H9 (cell line): ENCODE measurements around the gene NIFK. TPM values are rescaled to one million over a fixed set of nuclear protein-coding genes. Genes with fewer than 3 reads are reported as not detected.

ENCODE experiments used
- DNase-seq: peaks from one replicate; pipeline ENCODE4 v3.0.0-alpha.2; 2017
- H2AFZ ChIP-seq: one replicate; pipeline ENCODE4 v1.6.1; 2013; ENCODE audit warnings: mild to moderate bottlenecking, low read length, control low read depth, moderate library complexity
- H2AK5ac ChIP-seq: 2 replicates; pipeline ENCODE4 v1.6.1; 2013; ENCODE audit warnings: low read length, control low read depth, mixed read lengths; ENCODE audit not compliant: insufficient read length
- H2BK120ac ChIP-seq: one replicate; pipeline ENCODE4 v1.6.1; 2013; ENCODE audit warnings: low read depth, mild to moderate bottlenecking, low read length, control low read depth, inconsistent platforms; ENCODE audit not compliant: poor library complexity, severe bottlenecking
- H2BK12ac ChIP-seq: 2 replicates; pipeline ENCODE4 v1.6.1; 2013; ENCODE audit warnings: low read length, control low read depth, mixed read lengths, low read depth; ENCODE audit not compliant: insufficient read length
- H2BK15ac ChIP-seq: 2 replicates; pipeline ENCODE4 v1.6.1; 2013; ENCODE audit warnings: low read depth, low read length, control low read depth
- H2BK20ac ChIP-seq: one replicate; pipeline ENCODE4 v1.6.1; 2013; ENCODE audit warnings: low read depth, mild to moderate bottlenecking, low read length, control low read depth, inconsistent platforms; ENCODE audit not compliant: poor library complexity, severe bottlenecking
- H2BK5ac ChIP-seq: 2 replicates; pipeline ENCODE4 v1.6.1; 2013; ENCODE audit warnings: low read length, control low read depth, mixed read lengths; ENCODE audit not compliant: insufficient read length
- H3K14ac ChIP-seq: 2 replicates; pipeline ENCODE4 v1.6.1; 2013; ENCODE audit warnings: low read length, control low read depth; ENCODE audit not compliant: insufficient read depth
- H3K18ac ChIP-seq: 2 replicates; pipeline ENCODE4 v1.6.1; 2013; ENCODE audit warnings: low read depth, mild to moderate bottlenecking, mixed read lengths, low read length, control low read depth; ENCODE audit not compliant: insufficient read length
- H3K23ac ChIP-seq: 2 replicates; pipeline ENCODE4 v1.6.1; 2013; ENCODE audit warnings: low read length, control low read depth, mixed read lengths, low read depth; ENCODE audit not compliant: insufficient read length
- H3K23me2 ChIP-seq: 2 replicates; pipeline ENCODE4 v1.6.1; 2013; ENCODE audit warnings: low read depth, mild to moderate bottlenecking, mixed read lengths, low read length, control low read depth; ENCODE audit not compliant: insufficient read length, poor library complexity, severe bottlenecking
- H3K27ac ChIP-seq: 2 replicates; pipeline ENCODE4 v1.5.1; 2013; ENCODE audit warnings: low read length, control low read depth, mixed read lengths, low read depth; ENCODE audit not compliant: insufficient read length
- H3K27me3 ChIP-seq: 2 replicates; pipeline ENCODE4 v1.6.1; 2013; ENCODE audit warnings: low read length, control low read depth, inconsistent platforms; ENCODE audit not compliant: insufficient read depth
- H3K4ac ChIP-seq: 2 replicates; pipeline ENCODE4 v1.6.1; 2013; ENCODE audit warnings: low read depth, mild to moderate bottlenecking, control low read depth, inconsistent platforms, low read length, moderate library complexity
- H3K4me1 ChIP-seq: 2 replicates; pipeline ENCODE4 v1.6.1; 2013; ENCODE audit warnings: low read length, control low read depth, inconsistent platforms; ENCODE audit not compliant: insufficient read depth
- H3K4me2 ChIP-seq: 2 replicates; pipeline ENCODE4 v1.6.1; 2013; ENCODE audit warnings: low read length, control low read depth, mixed read lengths; ENCODE audit not compliant: insufficient read length, insufficient read depth
- H3K56ac ChIP-seq: 2 replicates; pipeline ENCODE4 v1.6.1; 2013; ENCODE audit warnings: low read depth, mild to moderate bottlenecking, mixed read lengths, low read length, control low read depth; ENCODE audit not compliant: insufficient read length
- H3K79me1 ChIP-seq: 2 replicates; pipeline ENCODE4 v1.6.1; 2013; ENCODE audit warnings: low read depth, mild to moderate bottlenecking, moderate library complexity, low read length, control low read depth, inconsistent platforms; ENCODE audit not compliant: insufficient read depth, poor library complexity, severe bottlenecking
- H3K79me2 ChIP-seq: 2 replicates; pipeline ENCODE4 v1.6.1; 2013; ENCODE audit warnings: low read length, control low read depth, inconsistent platforms; ENCODE audit not compliant: insufficient read depth
- H3K9ac ChIP-seq: 2 replicates; pipeline ENCODE4 v1.6.1; 2013; ENCODE audit warnings: low read length, control low read depth, mixed read lengths; ENCODE audit not compliant: insufficient read length; ENCODE audit errors: extremely low read depth
- H3K9me3 ChIP-seq: one replicate; pipeline ENCODE4 v1.6.1; 2013; ENCODE audit warnings: low read depth, low read length, inconsistent platforms; ENCODE audit not compliant: control insufficient read depth
- H3T11ph ChIP-seq: one replicate; pipeline ENCODE4 v1.6.1; 2013; ENCODE audit warnings: mild to moderate bottlenecking, low read length, control low read depth, inconsistent platforms
- H4K20me1 ChIP-seq: one replicate; pipeline ENCODE4 v1.6.1; 2013; ENCODE audit not compliant: control insufficient read depth, insufficient read length, insufficient read depth
- H4K5ac ChIP-seq: 2 replicates; pipeline ENCODE4 v1.6.1; 2013; ENCODE audit warnings: low read depth, mild to moderate bottlenecking, mixed read lengths, low read length, control low read depth; ENCODE audit not compliant: insufficient read length
- H4K8ac ChIP-seq: replicated peaks from 2 replicates; pipeline ENCODE4 v1.6.1; 2013; ENCODE audit warnings: low read length, control low read depth, mixed read lengths, low read depth; ENCODE audit not compliant: insufficient read length
- H4K91ac ChIP-seq: 2 replicates; pipeline ENCODE4 v1.6.1; 2013; ENCODE audit warnings: low read depth, mild to moderate bottlenecking, moderate library complexity, mixed read lengths, low read length, control low read depth; ENCODE audit not compliant: insufficient read length
- H3K27ac Mint-ChIP-seq, 3 experiments: 2 replicates in 2 of 3; 3 replicates in 1 of 3; pipeline ENCODE4 v1.8.0; 2020 to 2021; ENCODE audit warnings: mixed read lengths in 3 of 3, mild to moderate bottlenecking in 1 of 3, moderate library complexity in 1 of 3
- H3K27me3 Mint-ChIP-seq: 2 replicates; pipeline ENCODE4 v1.8.0; 2021; ENCODE audit warnings: low read depth, mild to moderate bottlenecking, moderate library complexity, mixed read lengths
- H3K36me3 Mint-ChIP-seq, 3 experiments: 2 replicates in 2 of 3; 3 replicates in 1 of 3; pipeline ENCODE4 v1.8.0; 2020 to 2021; ENCODE audit warnings: low read depth in 3 of 3, mixed read lengths in 3 of 3; ENCODE audit not compliant: insufficient read depth in 1 of 3
- H3K4me1 Mint-ChIP-seq, 2 experiments: 2 replicates each; pipeline ENCODE4 v1.8.0; 2020; ENCODE audit warnings: mixed read lengths in 2 of 2
- H3K4me3 Mint-ChIP-seq, 2 experiments: 2 replicates in 1 of 2; 3 replicates in 1 of 2; pipeline ENCODE4 v1.8.0; 2020 to 2021; ENCODE audit warnings: mild to moderate bottlenecking in 2 of 2, mixed read lengths in 2 of 2, moderate library complexity in 1 of 2
- H3K9me3 Mint-ChIP-seq, 2 experiments: 2 replicates in 1 of 2; 3 replicates in 1 of 2; pipeline ENCODE4 v1.8.0; 2020; ENCODE audit warnings: mild to moderate bottlenecking in 2 of 2, mixed read lengths in 2 of 2, moderate library complexity in 1 of 2
- WGBS: extraction: QIAGEN DNeasy Blood & Tissue Kit; methylation state at CpG from one replicate; pipeline ENCODE4 v1.1.7; 2013; ENCODE audit warnings: missing lambda C conversion rate, low lambda C conversion rate, mixed read lengths; ENCODE audit not compliant: insufficient read length; ENCODE audit errors: extremely low coverage; 5-methylcytosine and 5-hydroxymethylcytosine counted together
- total RNA-seq: library from RNA; stranded (reverse); gene quantifications from 2 replicates; pipeline ENCODE4 v1.2.1, GENCODE V29; 2021
- TF ChIP-seq, protein P1 (sequence below): fragments of 200-600 bp; sonication (generic); conservative IDR thresholded peaks from 3 replicates; pipeline ENCODE4 v1.8.0; 2021; ENCODE audit warnings: antibody characterized with exemption, mild to moderate bottlenecking

The NIFK gene
- total RNA-seq, 1 experiment from 2014 or later: 180 TPM

DNA sequence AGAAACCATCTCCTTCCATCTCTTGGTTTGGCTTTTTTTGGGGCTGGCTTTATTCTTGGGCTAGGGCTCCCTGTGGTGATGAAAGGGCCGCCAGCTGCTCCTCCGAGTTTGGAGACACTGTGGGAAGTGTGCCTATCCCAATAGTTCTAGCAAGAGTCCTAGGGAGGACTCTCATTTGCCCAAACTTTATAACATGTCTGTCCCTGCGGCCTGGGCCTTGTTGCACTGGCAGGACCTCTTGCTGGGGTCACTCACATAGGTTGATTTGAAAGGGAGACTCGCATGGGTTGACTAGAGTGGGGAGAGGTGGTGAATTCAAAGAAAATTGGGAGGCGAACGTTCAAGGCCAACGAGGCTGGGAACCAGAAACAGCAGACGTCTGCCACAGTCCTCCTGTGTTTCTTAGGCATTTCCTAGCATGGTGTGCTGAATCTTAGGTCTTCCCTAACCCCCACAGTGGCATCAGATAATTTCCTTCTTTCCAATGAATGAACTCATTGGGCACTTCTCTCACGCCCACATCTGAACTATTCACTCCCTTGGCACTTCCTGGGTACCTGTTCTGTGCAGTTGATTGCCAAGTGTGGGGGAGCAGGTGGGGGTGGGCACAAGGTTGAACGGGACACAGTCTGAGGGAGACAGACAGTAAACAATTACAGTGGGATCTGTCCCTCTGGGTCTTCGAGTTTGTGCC, 26.8 kb downstream of the NIFK start:
- no peak for DNase-seq
- Histone ChIP-seq H2BK120ac (no peak overlapping the region), H3K4me1 (no peaks in the 10 kb centered on the region; the same call in 1 of the 2 replicates), H3K79me1 (no peaks in the 10 kb centered on the region), H3K56ac (no peak overlapping the region), H3K23me2 (no peaks in the 10 kb centered on the region), H4K8ac (no peak overlapping the region), H3K9me3 (no peaks in the 10 kb centered on the region), H3T11ph (no peak overlapping the region), H4K91ac (no peak overlapping the region), H2BK12ac (no peak overlapping the region), H3K18ac (no peak overlapping the region), H3K14ac (no peak overlapping the region), H4K5ac (no peak overlapping the region), H3K23ac (no peak overlapping the region), H3K79me2 (no peaks in the 10 kb centered on the region), H4K20me1 (no peaks in the 10 kb centered on the region), H3K27me3 (no peaks in the 10 kb centered on the region), H2BK20ac (no peak overlapping the region), H3K4me2 (no peak overlapping the region), H3K27ac (no peak overlapping the region), H2BK15ac (no peak overlapping the region), H2AFZ (no peak overlapping the region), H3K9ac (no peak overlapping the region), H3K4ac (no peak overlapping the region), H2BK5ac (no peak overlapping the region), H2AK5ac (no peak overlapping the region)
- Mint-ChIP-seq H3K4me3 (no peak overlapping the region), H3K4me1 (peaks cover 18 to 21% of the 10 kb centered on the region in 2 experiments), H3K36me3 (no peaks in the 10 kb centered on the region), H3K9me3 (no peaks in the 10 kb centered on the region), H3K27ac (peak overlapping the region; percentile 5 to 59 (median 42); a peak in 2 of 7 replicates), H3K27me3 (peaks cover 3% of the 10 kb centered on the region; the same call in 1 of the 2 replicates)
- WGBS: no CpG with 5 or more reads among the region's 11 CpGs
- TF ChIP-seq, protein P1, sequence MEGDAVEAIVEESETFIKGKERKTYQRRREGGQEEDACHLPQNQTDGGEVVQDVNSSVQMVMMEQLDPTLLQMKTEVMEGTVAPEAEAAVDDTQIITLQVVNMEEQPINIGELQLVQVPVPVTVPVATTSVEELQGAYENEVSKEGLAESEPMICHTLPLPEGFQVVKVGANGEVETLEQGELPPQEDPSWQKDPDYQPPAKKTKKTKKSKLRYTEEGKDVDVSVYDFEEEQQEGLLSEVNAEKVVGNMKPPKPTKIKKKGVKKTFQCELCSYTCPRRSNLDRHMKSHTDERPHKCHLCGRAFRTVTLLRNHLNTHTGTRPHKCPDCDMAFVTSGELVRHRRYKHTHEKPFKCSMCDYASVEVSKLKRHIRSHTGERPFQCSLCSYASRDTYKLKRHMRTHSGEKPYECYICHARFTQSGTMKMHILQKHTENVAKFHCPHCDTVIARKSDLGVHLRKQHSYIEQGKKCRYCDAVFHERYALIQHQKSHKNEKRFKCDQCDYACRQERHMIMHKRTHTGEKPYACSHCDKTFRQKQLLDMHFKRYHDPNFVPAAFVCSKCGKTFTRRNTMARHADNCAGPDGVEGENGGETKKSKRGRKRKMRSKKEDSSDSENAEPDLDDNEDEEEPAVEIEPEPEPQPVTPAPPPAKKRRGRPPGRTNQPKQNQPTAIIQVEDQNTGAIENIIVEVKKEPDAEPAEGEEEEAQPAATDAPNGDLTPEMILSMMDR: no peak
